ENCODE data around the gene CBX6. TPM values are rescaled to one million over a fixed set of nuclear protein-coding genes. Genes with fewer than 3 reads are reported as not detected.

The CBX6 gene
- total and polyA plus RNA-seq, 9 of the 15 experiments (the other 6 are each of a cell fraction or from before 2014, with no cell fraction given): 0.75 to 31.6 (median 8.0) TPM

DNA sequence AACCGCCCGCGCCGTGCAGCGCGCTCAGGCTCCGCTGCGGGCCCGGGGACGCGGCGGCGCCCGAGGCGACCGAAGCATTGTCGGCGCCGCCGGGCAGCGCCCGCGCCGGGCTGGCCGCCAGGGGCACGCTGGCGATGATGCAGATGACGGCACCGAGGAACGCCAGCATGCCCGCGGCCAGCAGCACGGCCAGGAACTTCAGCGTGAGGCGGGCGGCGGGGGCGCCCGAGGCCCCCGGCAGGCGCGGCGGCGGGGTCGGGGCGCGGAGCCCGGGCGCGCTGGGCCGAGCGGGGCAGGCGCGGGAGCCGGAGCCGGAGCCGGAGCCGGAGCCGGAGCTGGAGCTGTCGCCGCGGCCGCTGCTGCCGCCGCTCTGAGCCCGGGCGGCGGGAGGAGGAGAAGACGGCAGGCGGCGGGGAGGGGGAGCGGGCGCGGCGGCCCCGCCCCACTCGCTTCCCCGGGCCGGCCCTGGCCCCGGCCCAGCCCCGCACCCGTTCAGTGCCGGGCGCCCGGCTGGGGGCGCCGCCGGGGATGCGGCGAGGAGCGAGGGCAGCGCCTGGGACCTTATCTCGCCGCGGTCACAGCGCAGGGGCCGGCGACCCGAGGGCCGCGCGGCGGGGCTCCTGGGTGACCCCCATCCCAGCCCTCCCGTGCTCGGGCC lies 28.2 kb downstream of the CBX6 start, which contains the start of gene NPTXR (continued):
- TF ChIP-seq HDAC6 (IDR thresholded peaks at IDR 0.05; ENCODE audit: low read depth, low read length): no peak
- TF ChIP-seq, protein P1, sequence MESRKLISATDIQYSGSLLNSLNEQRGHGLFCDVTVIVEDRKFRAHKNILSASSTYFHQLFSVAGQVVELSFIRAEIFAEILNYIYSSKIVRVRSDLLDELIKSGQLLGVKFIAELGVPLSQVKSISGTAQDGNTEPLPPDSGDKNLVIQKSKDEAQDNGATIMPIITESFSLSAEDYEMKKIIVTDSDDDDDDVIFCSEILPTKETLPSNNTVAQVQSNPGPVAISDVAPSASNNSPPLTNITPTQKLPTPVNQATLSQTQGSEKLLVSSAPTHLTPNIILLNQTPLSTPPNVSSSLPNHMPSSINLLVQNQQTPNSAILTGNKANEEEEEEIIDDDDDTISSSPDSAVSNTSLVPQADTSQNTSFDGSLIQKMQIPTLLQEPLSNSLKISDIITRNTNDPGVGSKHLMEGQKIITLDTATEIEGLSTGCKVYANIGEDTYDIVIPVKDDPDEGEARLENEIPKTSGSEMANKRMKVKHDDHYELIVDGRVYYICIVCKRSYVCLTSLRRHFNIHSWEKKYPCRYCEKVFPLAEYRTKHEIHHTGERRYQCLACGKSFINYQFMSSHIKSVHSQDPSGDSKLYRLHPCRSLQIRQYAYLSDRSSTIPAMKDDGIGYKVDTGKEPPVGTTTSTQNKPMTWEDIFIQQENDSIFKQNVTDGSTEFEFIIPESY (CRISPR knock-in tag; IDR thresholded peaks at IDR 0.05): no peak
- TF ChIP-seq MGA (IDR thresholded peaks at IDR 0.05): no peak
- TF ChIP-seq, protein P2, sequence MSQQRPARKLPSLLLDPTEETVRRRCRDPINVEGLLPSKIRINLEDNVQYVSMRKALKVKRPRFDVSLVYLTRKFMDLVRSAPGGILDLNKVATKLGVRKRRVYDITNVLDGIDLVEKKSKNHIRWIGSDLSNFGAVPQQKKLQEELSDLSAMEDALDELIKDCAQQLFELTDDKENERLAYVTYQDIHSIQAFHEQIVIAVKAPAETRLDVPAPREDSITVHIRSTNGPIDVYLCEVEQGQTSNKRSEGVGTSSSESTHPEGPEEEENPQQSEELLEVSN (IDR thresholded peaks at IDR 0.05; ENCODE audit: borderline replicate concordance in 1 of 2, extremely low read depth in 1 of 2, insufficient read depth in 1 of 2, insufficient read length in 1 of 2, low read depth in 1 of 2, low read length in 1 of 2, poor library complexity in 1 of 2, severe bottlenecking in 1 of 2): peak in 1 of 2 experiments; percentile 69
- TF ChIP-seq ZBTB1 (CRISPR knock-in tag; IDR thresholded peaks at IDR 0.05; ENCODE audit: borderline replicate concordance, low read depth): peak; percentile 78
- peak; percentile 27; the same call in 1 of the 2 replicates for TF ChIP-seq POLR2AphosphoS5 (IDR thresholded peaks at IDR 0.05; ENCODE audit: control insufficient read depth, insufficient read depth, low read depth, low read length)
- TF ChIP-seq, protein P3, sequence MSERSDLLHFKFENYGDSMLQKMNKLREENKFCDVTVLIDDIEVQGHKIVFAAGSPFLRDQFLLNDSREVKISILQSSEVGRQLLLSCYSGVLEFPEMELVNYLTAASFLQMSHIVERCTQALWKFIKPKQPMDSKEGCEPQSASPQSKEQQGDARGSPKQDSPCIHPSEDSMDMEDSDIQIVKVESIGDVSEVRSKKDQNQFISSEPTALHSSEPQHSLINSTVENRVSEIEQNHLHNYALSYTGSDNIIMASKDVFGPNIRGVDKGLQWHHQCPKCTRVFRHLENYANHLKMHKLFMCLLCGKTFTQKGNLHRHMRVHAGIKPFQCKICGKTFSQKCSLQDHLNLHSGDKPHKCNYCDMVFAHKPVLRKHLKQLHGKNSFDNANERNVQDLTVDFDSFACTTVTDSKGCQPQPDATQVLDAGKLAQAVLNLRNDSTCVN (CRISPR knock-in tag; IDR thresholded peaks at IDR 0.05): no peak

Measured in K562 (cell line).